Measurements from ENCODE around the gene FLACC1.
A peak's percentile ranks its signal among the peaks of the same experiment; 100 is the strongest.
"Not testable (repeated sequence)": the region's sequence is repeated elsewhere in the genome, so short reads cannot be mapped to it uniquely, and the experiment has no call there.

Gene FLACC1

DNA sequence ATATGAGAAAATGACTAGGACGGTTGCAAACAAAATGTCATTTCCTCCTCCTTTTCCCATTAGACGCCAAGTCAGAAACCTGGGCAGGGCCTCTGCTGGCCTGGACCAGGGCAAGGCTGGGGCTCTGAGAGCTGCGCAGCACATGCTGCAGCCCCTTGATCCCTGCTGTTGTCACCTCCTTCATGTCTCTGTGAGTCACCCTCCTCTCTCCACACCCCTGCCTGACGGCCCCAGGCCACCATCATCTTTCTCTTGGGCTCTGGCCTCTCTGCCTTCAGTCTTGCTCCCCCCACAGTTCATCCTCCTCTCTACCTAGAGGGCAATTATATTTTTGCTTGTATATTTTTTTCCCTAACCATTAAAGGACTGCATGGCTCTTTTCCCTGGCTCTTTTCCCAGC, 10.0 kb downstream of the FLACC1 start:
- DNase-seq: peak; percentile 53

DNA sequence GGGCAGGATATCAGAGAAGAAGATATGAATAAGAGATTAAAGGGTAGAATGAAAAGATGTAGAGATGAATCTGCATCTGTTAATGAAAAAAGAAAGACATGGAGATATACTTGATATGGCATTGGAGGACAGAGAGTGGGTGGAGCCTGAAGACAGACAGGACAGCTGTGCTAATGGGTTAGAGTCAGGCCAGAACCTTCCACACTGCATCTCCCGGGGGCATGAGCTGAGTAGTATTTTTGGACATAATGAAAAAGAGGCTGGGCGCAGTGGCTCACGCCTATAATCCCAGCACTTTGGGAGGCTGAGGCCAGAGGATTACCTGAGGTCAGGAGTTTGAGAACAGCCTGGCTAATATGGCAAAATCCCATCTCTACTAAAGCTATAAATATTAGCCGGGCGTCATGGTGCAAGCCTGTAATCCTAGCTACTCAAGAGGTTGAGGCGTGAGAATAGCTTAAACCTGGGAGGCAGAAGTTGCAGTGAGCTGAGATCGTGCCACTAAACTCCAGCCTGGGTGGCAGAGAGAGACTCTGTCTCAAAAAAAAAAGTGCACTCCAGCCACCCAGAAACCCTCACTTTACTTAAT, 11.4 kb downstream of the FLACC1 start:
- DNase-seq: peak; percentile 97

DNA sequence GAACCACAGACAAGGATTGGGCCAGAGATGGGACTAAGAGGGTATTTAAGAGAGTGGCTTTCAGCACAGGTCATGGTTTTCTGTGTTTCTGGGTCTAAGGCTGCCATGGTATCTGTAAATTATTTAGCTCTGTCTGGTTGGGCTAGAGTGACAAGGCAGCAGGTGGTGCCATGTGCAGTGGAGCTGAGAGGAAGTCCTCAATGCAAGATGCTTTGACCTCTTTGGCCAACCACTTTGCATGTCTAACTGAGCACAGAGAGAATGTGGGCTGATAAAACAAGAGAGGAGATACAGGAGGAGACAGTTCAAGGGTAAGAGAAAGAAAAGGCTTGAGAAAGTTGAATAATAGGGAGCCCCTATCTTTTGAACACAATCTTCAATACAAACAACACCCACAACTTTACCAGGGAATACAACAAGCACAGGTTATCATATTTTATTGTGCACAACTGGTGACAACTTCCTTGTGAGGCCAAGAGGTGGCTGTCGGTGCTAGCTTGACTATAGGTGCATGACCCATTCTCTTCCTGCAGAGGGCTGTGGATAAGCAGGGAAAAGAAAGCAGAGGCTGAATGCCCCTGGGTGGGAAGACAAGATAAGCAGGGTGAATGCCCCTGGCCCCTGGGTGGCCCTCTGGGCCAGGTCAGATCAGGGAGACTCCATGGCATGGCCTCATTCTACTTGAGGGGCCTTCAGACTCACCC, 12.3 kb downstream of the FLACC1 start:
- peak; percentile 52 for DNase-seq

DNA sequence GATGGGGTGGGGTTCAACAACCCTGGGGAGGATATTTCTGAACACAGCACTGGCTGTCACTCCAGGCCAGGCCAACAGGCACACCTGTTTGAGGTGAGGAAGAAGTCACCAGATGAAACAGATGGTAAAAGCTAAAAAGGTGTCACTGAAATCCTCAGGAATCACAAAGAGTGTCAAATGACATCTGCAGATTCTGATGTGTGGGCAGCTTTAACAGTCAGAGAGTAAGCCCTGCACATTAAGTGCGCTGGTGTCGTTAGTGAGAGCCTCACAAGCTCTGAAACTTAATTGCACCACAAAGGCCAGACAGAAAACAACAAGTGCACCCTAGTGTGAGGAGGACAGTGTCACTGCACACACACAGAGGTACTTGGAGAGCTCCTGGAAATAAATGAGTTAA, 13.6 kb downstream of the FLACC1 start:
- DNase-seq: peak; percentile 68

DNA sequence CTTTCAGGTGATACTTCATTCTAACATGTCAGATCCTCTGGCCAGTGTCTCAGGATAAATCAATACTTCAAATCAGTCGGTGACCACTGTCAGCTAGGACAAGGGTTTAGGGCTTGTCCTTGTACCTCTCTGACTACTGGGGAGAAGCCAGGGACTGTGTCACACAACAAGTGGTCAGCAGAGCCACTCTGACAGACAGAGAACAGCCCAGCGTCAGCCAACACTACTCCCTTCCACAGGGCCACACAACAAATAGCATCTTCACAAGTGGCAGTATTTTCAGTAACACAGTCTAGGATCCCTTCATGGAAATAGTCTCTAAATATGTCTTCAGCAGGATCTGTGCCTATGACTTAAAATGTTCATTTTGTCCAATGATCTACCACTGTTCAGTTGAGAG, 14.2 kb downstream of the FLACC1 start:
- no peak for DNase-seq

GRCh38 chr2:201329409-201329808, 27.7 kb downstream of the FLACC1 start:
- no peak for DNase-seq

DNA sequence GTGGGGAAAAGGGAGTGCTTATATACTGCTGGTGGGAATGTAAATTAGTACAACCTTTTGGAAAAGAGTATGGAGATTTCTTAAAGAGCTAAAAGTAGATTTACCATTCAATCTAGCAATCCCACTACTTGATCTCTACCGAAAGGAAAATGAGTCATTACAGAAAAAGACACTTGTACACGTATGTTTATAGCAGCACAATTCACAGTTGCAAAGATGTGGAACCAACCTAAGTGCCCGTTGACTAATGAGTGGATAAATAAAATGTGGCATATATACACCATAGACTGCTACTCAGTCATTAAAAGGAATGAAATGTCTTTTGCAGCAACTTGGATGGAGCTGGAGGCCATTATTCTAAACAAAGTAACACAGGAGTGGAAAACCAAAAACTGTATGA, 29.5 kb downstream of the FLACC1 start:
- DNase-seq: no peak

DNA sequence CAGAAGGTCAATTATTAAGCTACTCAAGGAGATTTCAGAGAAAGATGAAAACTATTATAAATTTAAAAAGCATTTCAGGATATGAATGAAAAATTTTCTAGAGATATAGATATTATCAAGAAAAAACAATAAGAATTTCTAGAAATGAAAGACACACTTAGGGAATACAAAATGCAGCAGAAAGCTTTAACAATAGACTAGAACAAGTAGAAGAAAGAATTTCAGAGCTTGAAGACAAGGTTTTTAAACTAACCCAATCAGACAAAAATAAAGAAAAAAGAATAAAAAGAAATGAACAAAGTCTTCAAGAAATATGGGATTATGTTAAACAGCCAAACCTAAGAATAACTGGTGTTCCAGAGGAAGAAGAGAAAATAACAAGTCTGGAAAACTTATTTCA, 34.4 kb downstream of the FLACC1 start:
- no peak for DNase-seq

DNA sequence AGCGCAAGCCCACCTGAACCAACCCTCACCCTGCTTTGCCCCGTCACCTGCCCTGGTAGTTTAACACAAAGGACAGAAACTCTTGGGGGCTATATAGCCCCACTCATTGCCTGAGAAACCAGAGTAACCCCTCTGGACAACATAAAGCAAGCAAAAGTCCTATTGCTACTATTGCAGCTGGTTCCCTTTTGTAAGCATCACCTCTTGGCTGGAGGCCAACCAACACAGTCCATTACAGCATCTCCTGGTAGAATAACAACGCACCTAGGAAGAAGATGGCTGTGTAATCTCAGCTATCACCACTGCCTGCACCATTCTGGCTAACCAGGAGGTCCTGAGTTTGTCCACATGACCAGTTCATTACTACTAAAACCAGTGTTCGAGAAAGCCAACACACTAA, 36.4 kb downstream of the FLACC1 start:
- DNase-seq: no peak

- DNase-seq: no peak
Measured at GRCh38 chr2:201320257-201320656, 36.9 kb downstream of the FLACC1 start.

- no peak for DNase-seq
Measured at GRCh38 chr2:201319511-201319910, 37.6 kb downstream of the FLACC1 start.

DNA sequence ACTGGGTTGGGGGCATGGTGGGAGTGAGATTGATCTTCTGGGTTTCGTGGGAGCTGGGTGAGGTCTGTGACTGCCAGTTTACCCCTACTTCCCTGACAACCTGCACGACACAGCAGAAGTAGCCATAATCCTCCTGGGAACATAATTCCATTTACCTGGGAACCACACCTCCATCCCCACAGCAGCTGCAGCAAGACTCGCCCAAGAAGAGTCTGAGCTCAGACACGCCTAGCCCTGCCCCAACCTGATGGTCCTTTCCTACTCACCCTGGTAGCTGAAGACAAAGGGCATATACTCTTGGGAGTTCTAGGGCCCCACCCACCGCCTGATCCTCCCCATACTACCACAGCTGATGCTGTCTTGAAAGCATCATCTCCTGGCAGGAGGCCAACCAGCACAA, 43.8 kb downstream of the FLACC1 start:
- DNase-seq: no peak

DNA sequence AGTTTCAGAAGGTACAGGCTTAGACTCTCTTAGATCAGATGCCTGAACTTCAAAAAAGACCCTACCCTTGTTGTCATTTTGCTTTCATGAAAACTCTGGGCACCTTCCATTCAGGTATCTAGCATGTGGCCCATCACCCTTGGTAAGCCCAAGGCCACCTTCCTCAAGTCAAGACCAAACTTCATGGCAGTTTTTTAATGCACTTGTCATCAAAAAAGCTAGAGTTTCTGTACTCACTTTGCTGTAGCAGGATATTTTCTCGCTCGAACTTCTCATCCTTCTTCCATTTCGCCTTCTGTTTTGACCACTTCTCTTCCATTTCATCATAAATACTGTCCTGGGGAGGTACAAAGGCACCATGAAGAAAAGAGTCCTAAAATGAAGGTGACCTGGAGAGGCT, 48.2 kb downstream of the FLACC1 start:
- no peak for DNase-seq

- DNase-seq: no peak
Measured at GRCh38 chr2:201307876-201308275, 49.3 kb downstream of the FLACC1 start.

DNA sequence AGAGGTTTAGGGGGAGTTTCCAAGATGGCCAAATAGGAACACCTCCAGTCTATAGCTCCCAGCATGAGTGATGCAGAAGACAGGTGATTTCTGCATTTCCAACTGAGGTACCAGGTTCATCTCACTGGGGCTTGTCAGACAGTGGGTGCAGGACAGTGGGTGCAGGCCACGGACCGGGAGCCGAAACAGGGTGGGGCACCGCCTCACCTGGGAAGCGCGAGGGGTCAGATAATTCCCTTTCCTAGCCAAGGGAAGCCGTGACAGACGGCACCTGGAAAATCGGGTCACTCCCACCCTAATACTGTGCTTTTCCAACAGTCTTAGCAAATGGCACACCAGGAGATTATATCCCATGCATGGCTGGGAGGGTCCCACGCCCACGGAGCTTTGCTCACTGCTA, 57.2 kb downstream of the FLACC1 start:
- DNase-seq: not testable (repeated sequence)

DNA sequence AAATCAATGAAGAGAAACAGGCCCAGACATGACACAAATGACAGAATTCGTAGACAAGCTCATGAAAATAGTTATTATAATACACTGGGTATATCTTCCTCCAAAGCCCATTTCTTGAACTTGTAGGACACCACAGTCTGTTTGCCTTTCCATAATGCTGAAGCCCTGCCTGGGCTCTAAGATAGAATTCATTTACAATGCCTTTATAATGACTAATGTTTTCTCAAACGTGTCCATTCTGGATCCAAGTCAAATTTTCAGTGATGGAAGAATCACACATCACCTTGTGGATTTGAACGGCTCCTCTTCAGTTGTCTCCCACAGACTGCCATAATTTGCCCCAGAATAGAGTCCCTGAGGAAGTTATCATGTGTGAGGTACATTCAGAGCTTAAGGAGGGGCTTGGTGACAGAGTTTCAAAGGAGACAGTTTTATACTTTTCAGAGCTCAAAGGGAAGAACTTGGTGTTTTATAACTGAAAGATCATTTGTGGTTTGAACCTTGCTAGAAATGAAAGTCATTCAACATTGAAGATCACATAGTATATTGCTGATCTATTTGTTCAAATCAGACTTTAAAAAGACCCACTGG, 58.6 kb downstream of the FLACC1 start:
- DNase-seq: no peak

GRCh38 chr2:201290457-201291148, 66.5 kb downstream of the FLACC1 start:
- DNase-seq: not testable (repeated sequence)

- DNase-seq: no peak
Measured at GRCh38 chr2:201285499-201285898, 71.6 kb downstream of the FLACC1 start.

DNA sequence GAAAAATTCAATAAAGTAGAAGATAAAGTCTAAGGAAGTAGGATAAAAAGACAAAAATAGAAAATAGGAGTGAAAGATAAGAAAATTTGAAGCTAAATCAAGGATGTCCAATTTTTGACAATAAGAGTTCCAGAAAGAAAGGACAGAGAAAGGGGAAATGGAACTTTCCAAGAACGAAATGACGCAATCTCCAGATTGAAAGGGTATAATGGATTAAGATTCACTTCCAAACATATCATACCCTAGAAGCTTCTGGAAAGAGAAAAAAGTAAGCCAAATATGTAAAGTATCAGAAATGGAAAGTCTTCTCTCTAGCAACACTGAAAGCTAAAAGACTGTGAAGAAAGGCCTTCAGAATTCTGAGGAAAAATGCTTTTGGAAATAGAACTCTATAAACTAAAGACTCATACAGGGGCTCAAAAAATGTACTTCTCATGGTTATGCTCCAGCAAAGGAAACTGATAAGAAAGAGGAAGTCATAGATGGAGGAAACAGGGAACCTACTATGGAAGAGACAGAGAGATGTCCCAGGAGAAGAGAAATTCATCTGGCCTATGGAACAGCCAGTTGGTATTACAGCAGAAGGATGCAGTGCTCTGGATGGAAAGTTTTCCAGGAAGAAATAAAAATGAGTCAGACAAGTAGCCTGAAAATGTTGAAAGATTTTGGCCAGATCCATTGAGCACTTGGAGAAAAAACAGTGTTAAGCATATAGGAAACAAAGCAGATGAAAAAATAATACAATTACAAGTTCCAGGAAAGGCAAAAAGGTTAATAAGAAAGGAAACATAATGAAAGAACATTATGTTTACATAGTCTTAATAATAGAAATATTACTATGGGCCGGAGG, 76.7 kb downstream of the FLACC1 start:
- DNase-seq: no peak

GRCh38 chr2:201279079-201279478, 78.1 kb downstream of the FLACC1 start:
- no peak for DNase-seq

GRCh38 chr2:201276511-201276910, 80.6 kb downstream of the FLACC1 start:
- no peak for DNase-seq

DNA sequence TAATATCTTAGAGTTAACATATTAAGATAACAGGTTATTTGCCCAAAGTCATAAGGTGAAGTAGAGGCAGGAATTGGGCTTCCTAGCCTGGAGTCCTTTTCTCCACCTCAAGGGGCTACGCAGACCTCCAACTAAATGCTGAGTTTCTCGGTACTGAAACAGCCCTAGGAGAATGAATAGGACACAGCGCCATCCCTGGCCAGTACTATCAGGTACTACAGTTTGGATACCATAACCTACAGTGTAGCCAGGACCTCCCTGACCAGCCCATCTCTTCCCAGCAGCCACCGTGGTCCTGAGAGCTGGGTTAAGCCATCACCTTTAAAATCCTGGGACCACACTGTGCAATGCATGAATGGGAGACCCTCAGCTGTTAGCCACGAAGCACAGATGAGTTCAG, 81.2 kb downstream of the FLACC1 start:
- peak; percentile 17 for DNase-seq

- DNase-seq: no peak
Measured at GRCh38 chr2:201275069-201275468, 82.1 kb downstream of the FLACC1 start.

Data from NCI-H82 (cell line).